HFFc6 (cell line): ENCODE measurements around the gene CAST. TPM values are rescaled to one million over a fixed set of nuclear protein-coding genes. Genes with fewer than 3 reads are reported as not detected.

ENCODE experiments used
- DNase-seq: peaks from one replicate; pipeline ENCODE4 v3.0.0-alpha.2; 2018
- H3K27ac Mint-ChIP-seq: 2 replicates; pipeline ENCODE4 v1.8.0; 2020; ENCODE audit warnings: mild to moderate bottlenecking, mixed read lengths
- H3K27me3 Mint-ChIP-seq: 2 replicates; pipeline ENCODE4 v1.8.0; 2021; ENCODE audit warnings: mild to moderate bottlenecking, moderate library complexity, mixed read lengths; ENCODE audit not compliant: insufficient read depth
- H3K36me3 Mint-ChIP-seq: 2 replicates; pipeline ENCODE4 v1.8.0; 2021; ENCODE audit warnings: low read depth, mixed read lengths
- H3K4me1 Mint-ChIP-seq: 2 replicates; pipeline ENCODE4 v1.8.0; 2020; ENCODE audit warnings: low read depth, mixed read lengths
- H3K4me3 Mint-ChIP-seq: 2 replicates; pipeline ENCODE4 v1.8.0; 2020; ENCODE audit warnings: mild to moderate bottlenecking, moderate library complexity, mixed read lengths
- H3K9me3 Mint-ChIP-seq: 2 replicates; pipeline ENCODE4 v1.8.0; 2020; ENCODE audit warnings: mild to moderate bottlenecking, mixed read lengths
- CTCF ChIP-seq: fragments of 200-600 bp; sonication (generic); IDR thresholded peaks from 2 replicates; pipeline ENCODE4 v1.5.0; 2021; ENCODE audit warnings: antibody characterized with exemption, mild to moderate bottlenecking
- total RNA-seq, 6 experiments: library from RNA; stranded (reverse); fragmentation: NEBNext Ultra II Directional; extraction: Animal tissue kit (Norgen Biotek cat#: 25700); gene quantifications; 2 replicates in 1 of 6; 3 replicates in 5 of 6; pipeline ENCODE4 v1.2.3, GENCODE V29; 2021

The CAST gene
- total RNA-seq, 6 experiments from 2014 or later, result 274 to 342 (median 322) TPM

DNA sequence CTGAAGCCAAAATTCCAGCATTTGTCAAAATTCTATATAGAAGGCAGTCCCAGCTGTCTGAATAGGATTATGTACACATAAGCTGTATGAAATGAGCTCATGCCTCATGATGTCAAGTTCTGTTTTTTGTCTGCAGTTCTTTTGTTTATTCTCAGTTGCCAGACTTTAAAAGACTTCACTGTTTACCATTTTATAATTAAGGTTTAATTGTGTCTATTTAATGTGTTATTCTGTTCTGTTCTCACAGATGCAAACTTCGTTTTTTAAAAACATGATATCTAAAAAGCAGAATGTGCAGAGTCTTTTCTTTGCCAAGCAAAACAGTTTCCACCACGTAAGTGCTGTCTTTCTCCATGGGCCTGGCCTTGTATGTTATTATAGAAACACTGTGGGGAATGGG, 114.4 kb downstream of the CAST start:
- no peak for DNase-seq
- Mint-ChIP-seq H3K4me3 (no peak overlapping the region), H3K27me3 (no peaks in the 10 kb centered on the region; the same call in none of the 2 replicates), H3K27ac (no peak overlapping the region), H3K9me3 (no peaks in the 10 kb centered on the region), H3K36me3 (peaks cover 61% of the 10 kb centered on the region), H3K4me1 (peaks cover 28% of the 10 kb centered on the region)
- TF ChIP-seq CTCF, result no peak

GRCh38 chr5:96778409-96778808, 116.2 kb downstream of the CAST start:
- DNase-seq, result no peak
- Mint-ChIP-seq H3K27me3 (no peaks in the 10 kb centered on the region; the same call in none of the 2 replicates), H3K9me3 (no peaks in the 10 kb centered on the region), H3K27ac (no peak overlapping the region), H3K36me3 (peaks cover 61% of the 10 kb centered on the region), H3K4me3 (no peak overlapping the region), H3K4me1 (peaks cover 28% of the 10 kb centered on the region)
- no peak for TF ChIP-seq CTCF

DNA sequence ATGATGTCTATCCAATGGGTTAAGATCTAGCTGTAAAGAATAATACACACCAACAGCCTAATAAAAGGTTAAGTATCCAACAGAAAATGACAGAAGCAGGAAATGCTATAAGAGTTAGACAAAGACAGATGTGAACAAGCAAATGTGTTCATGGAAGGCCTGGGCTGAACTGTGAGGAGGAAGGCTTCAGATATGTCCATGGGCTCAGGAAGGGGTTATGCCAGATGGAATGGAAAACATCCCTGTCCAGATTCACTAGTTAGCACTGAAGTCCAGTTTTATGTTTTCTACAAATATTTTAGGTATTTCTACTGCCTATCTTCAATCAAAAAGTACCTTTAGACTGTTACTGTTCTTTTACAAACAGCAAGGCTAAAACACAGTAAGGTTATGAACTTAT, 118.5 kb downstream of the CAST start:
- Mint-ChIP-seq H3K4me1 (peaks cover 28% of the 10 kb centered on the region), H3K9me3 (no peaks in the 10 kb centered on the region), H3K4me3 (peak overlapping the region; percentile 13), H3K27me3 (no peaks in the 10 kb centered on the region; the same call in none of the 2 replicates), H3K27ac (peak overlapping the region; percentile 74), H3K36me3 (peaks cover 70% of the 10 kb centered on the region)
- peak; percentile 18 for DNase-seq
- TF ChIP-seq CTCF, result no peak

DNA sequence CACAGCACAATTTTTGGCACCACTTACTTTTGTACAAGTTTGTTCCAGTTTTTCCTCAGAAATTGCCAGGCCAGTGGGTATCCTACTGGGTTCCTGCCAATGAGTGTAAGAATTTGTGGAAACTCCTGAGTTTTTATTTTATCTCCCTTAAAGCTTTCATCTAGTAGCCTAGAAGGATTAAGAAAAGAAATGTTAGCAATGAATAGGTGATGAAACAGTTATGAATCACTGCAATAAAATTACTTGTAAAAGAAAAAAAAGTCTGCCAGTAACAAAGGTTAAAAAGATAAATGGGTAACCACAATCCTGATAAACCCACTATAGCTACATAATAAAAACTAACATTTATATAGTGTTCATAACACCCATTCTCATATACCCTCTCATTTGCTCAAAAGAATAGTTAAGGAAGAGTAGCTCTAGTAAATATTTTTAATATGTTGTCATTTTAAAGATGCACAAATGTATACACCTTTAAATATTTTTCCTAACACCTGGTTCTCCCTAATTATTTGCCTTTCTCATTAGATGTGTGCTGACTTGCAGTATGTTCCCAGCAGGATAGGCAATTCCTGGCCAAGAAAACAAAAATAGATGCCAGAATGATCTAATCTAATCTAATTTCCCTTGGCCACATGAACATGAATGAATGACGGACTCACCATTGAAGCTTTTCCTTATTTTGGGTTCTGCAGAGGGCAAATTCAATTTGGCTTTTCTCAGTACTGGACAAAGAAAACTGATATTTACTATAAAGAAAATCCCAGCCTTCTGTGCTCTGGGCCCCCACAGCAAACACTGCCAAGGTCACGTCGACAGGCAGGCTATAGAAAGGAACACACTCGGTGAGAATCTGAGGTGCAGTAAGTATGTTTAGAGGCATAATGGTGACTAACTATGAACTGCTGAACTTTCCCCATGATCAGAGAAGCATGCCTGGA, 119.1 kb downstream of the CAST start:
- Mint-ChIP-seq H3K27me3 (no peaks in the 10 kb centered on the region; the same call in none of the 2 replicates), H3K4me1 (peaks cover 28% of the 10 kb centered on the region), H3K9me3 (no peaks in the 10 kb centered on the region), H3K4me3 (no peak overlapping the region), H3K27ac (peak overlapping the region; percentile 74), H3K36me3 (peaks cover 67% of the 10 kb centered on the region)
- no peak for TF ChIP-seq CTCF
- peak; percentile 59 for DNase-seq

GRCh38 chr5:96783326-96783725, 121.2 kb downstream of the CAST start:
- H3K36me3 Mint-ChIP-seq, result peaks cover 57% of the 10 kb centered on the region
- H3K9me3 Mint-ChIP-seq, result no peaks in the 10 kb centered on the region
- no peak overlapping the region for H3K4me3 Mint-ChIP-seq
- no peak overlapping the region for H3K27ac Mint-ChIP-seq
- TF ChIP-seq CTCF, result no peak
- no peak for DNase-seq
- H3K4me1 Mint-ChIP-seq, result peaks cover 28% of the 10 kb centered on the region
- no peaks in the 10 kb centered on the region; the same call in none of the 2 replicates for H3K27me3 Mint-ChIP-seq
